GM18511 (cell line): ENCODE results near the gene STT3A.
"Not testable (repeated sequence)": the region's sequence is repeated elsewhere in the genome, so short reads cannot be mapped to it uniquely, and the experiment has no call there.

Source experiments
- ATAC-seq: cut with Tn5 transposase; IDR thresholded peaks from one replicate; pipeline ENCODE4 v1.9.1; 2021; ENCODE audit warnings: mild to moderate bottlenecking, moderate library complexity; ENCODE audit not compliant: unreplicated experiment

Gene STT3A

DNA sequence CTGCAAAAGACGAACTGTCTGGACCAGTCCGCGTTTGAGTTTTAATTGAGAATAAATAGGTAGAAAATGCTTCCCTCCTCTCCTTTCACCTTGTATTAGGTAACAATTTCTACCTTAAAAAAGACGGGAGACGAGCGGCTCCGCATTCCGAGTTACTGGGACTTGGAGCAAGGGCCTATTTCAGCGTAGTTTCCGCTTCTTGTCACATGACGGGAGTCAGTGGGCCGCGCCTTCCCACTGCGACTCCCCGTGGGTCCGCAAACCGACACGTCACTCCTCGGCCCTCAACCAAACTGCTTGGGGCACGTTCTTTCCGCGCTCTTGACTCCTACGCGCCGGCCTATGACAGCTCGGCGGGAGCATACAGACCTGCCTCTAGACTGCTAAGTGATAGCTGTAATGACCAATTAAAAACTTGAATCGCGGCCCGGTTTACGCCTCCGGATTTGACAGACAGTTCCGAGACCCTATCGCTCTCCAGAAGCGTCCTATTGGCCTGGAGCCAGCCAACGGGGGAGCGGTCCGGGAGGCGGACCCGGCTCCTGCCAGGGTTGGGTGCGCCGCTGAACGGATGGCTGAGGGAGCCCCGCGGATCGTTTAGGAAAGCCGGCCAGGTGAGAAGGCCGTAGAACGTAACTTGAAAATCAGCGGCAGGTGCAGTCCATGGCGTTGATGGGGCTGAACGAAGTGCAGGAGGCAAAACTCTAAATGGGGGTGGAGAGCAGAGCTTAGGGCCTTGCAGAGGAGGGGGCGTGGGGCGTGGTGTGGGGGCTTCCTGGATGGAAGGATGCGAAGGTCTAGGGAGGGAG is at the start of gene STT3A:
Gene STT3A (plus strand): TSS at position 548 of the 809 bp plus-strand sequence. CDS start 3,064 bp downstream, outside the sequence.
- ATAC-seq, result peak; percentile 96

DNA sequence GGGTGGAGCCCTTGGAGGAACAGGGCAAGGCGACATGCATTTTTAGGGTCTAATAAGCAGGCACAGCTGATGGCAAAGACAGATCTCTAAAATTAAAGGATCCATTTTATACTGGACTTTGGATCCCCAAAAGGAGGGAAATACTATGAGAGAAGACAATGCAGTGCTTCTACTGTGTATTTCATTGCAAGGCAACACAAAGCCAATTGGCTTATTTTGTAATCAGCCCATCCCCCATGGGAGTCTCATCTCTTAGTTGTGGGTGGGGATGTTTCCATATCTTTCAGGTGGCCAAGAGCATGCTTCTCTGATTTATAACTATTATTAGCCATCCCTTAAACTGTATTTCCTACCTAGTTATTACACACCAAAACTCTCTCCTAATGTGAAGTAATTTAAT is 41.9 kb upstream of the STT3A start:
- ATAC-seq, result no peak

DNA sequence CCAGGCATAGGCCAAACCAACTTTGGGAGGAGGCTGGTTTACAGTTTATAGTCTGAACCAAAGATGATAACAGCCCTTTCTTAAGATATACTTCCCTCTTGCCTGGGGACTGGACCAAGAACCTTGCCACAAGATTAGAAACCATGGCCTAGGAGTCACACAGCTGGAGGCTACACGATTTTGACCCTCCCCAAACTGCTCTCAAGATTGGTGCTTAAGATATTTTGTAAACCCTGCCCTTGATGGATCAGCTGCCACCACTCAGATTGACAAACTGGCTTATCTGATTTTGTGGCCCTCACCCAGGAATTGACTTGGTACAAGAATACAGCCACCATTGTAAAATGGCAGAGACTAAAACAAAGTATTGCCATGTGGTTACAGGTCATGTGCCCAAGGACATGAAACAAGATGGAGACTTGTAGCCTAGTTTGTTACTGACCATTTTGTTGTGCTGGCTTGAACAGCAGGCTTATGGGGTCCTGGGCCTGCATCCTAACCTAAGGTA is 40.8 kb upstream of the STT3A start:
- ATAC-seq, result no peak

GRCh38 chr11:125552927-125553326 is 39.7 kb upstream of the STT3A start:
- no peak for ATAC-seq

DNA sequence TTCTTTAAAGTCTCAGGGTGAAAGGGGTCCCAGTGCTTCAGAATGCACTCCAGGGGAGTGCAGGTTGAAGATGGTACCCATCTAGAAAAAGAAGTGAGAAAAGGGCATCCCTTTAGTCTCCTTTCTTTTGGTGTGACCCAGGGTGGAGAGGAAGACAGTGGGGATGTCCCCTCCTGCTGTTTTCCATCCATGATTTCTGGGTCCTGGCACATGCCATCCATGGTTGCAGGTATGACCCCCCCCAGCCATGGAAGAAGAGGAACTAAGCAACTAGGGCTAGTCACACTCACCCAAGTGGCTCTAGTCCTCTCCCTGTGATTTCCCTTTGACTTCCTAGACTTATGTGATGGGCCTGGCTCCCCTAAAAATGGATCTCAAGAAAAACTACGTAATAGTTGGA is 39.3 kb upstream of the STT3A start:
- no peak for ATAC-seq

DNA sequence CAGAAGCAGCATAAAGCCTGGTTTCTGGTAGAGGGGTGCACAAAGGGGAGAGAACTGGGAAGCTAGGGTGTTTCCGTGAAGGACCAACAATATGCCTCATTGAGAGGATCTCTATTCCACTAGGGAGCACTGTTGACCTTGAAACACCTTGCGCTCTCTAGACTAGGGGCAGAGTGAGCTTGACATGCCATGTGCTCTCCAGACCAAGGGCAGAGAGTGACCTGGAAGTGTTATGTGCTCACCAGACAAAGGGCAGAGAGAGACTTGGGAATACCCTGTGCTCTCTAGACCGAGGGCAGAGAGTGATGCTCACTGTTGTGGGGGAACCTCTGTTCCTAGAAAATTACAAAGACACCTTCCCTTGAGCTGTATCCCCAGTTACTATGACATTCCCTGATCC is 38.6 kb upstream of the STT3A start:
- no peak for ATAC-seq

DNA sequence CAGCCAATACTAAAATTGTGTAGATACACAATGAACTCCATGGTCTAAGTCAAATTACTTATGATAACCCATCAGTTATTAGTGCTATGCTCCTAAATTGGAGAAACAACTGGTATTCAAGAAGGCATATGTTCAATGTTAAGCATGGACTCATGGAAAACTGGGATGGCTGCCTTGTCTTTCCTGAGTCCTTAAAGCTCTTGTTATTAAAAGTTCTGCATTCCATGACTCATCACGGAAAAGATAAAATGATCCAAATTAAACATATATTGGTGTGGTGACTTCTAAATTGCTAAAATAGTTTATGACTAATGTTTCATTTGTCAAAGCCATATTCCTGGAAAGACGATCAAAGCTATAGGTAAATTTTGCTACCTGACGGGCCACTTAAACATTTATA is 32.8 kb upstream of the STT3A start:
- no peak for ATAC-seq

DNA sequence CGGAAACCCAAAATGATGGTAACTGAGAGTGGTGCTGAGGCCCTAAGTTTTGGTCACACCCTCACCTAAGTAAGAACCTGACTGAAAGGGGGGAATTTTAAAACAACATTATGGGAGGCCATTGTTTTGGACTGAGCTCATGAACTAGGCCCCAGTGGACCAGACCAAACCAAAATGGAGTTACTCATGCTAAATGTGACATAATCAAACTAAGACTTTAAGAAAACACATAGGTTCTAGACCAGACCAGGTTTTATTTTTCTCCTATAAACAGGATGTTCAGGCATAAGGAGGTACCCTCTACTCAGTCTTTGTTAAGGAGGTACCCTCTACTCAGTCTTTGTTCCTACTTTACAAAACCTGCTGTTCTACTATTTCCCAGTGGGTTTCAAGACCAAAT is 30.7 kb upstream of the STT3A start:
- no peak for ATAC-seq

- ATAC-seq, result no peak
These were observed 30.2 kb upstream of the STT3A start for GRCh38 chr11:125562430-125562829.

- no peak for ATAC-seq
These were observed 28.3 kb upstream of the STT3A start for GRCh38 chr11:125564357-125564756.

GRCh38 chr11:125566235-125566634 is 26.4 kb upstream of the STT3A start:
- no peak for ATAC-seq

- ATAC-seq, result peak; percentile 97
These were observed 23.4 kb upstream of the STT3A start, which contains the start of gene EI24 for GRCh38 chr11:125568970-125569914. Gene EI24, plus strand, starts transcription at chr11:125569477. Its CDS starts 3,051 bp downstream, at chr11:125572528.

- peak; percentile 35 for ATAC-seq
These were observed 22.6 kb upstream of the STT3A start for GRCh38 chr11:125569915-125570621.

DNA sequence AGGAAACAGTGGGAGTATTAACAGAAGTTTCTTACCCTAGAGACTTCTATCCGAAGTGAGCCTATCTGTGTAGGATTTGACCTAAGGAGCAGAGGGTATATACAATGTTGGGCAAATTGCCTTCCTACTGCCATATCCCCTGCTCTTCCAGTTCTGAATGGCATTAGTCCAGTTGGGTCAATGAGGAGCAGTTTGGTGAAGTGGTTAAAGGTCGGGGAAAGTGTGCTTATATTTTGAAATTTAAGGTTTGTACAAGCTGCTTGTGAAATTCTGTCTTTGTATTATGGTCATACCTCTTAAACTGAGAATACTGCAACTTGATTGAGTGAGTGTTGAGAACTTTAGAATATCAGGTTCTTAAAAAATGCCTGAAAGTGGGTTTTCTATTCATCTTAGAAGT is 21.7 kb upstream of the STT3A start:
- ATAC-seq, result no peak

DNA sequence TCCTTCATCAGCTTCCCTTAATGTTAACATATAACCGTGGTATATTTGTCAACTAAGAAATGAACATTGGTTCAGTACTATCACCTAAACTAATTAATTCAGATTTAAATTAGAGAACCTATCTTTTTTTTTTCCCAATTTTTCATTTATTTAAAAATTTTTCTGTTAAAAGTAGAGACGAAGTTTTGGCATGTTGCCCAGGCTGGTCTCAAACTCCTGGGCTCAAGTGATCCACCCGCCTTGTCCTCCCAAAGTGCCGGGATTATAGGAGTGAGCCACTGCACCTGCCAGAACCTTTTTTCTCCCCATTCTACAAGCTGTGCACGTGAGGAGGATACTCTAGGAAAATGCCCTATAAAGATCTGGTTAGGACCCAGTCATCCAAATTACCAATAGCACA is 19.7 kb upstream of the STT3A start:
- ATAC-seq, result no peak

- ATAC-seq, result not testable (repeated sequence)
These were observed 15.5 kb upstream of the STT3A start for GRCh38 chr11:125577181-125577580.

DNA sequence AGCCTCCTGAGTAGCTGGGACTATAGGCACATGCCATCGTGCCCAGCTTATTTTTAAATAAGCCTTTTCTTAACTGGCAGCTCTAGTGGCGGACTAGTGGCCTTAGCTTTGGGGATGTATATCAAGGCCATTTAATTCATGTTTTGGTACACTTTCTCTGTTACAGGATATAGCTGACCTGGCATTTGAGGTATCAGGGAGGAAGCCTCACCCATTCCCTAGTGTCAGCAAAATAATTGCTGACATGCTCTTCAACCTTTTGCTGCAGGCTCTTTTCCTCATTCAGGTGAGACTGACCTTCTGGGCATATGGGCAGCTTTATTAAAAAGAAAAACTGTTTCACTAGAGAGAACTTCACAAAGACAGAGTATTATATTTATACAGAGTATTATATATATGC is 13.9 kb upstream of the STT3A start:
- ATAC-seq, result no peak

DNA sequence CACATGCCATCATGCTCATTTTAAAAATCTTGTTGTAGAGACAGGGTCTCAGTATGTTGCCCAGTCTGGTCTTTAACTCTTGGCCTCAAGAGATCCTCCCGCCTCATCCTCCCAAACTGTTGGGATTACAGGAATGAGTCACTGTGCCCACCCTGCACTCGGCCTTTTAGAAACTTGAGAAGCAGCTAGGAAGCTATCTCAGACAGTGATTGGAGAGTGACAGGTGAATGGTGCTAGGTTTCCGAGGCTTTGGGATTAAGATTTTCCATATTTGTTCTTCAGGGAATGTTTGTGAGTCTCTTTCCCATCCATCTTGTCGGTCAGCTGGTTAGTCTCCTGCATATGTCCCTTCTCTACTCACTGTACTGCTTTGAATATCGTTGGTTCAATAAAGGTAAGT is 12.8 kb upstream of the STT3A start:
- no peak for ATAC-seq

- ATAC-seq, result no peak
These were observed 9.2 kb upstream of the STT3A start for GRCh38 chr11:125583496-125583895.

DNA sequence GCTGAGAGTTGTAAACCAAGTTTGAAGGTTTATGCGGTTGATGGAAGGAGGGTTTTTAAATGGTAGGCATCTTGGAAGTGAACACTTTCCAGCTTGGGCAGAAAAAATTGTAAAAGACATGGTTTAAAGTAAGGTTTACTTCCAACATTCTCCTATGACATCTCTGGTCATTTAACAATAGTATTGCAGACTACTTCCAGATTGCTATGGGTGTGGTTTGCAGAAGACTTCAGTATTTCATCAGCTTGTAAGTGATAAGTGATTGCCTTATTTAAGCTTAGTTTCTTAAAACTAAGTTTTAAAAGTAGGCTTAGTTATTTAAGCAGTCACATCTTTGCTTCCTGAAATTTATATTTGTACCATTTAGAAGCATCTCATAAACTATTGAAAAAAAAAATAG is 7.2 kb upstream of the STT3A start:
- no peak for ATAC-seq

DNA sequence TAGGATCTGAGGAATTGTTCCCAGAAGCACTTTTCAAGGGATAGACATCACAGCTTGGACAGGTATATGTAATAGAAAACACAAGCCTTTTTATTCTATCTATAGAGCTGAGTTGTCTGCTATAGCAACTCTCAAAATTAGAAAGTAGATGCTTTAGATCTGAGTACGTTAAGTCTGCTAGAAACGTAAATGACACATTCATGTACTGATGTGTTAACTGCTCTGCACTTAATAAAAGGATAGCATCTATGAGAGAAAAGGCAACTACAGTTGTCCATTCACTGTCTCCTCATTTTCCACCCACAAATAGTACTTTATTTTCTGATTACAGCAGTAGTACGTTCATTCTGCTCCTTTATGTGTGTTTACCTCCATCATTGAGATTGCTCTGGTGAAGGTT is 6.0 kb upstream of the STT3A start:
- no peak for ATAC-seq
